ENCODE results near the gene AAMDC.
"Not testable (repeated sequence)": the region's sequence is repeated elsewhere in the genome, so short reads cannot be mapped to it uniquely, and the experiment has no call there.

Gene AAMDC

DNA sequence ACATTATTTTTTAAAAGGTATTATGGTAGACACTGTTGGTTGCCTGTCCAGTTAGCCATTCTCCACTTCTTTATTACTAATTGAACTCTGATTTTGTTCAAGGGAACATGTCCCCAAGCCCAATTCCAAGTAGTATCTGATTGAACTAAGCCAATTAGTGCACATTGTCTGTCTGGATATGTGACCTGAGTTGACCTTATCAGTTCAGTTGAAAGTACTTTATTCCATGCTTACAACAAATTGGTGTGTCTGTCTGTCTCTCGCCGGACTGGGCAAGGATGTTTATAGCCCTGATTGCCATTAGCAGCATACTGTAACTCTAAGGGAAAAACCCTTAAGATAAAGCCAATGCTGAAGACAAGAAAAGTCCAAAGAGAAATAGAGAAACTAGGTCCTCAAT lies 87.9 kb downstream of the AAMDC start:
- FAIRE-seq (no peak), DNase-seq (ENCODE audit: insufficient read length) (no peak)
- no peak for TF ChIP-seq POLR2AphosphoS5 (IDR thresholded peaks at IDR 0.05; ENCODE audit: low read depth, low read length)
- TF ChIP-seq POLR2A (IDR thresholded peaks at IDR 0.05; ENCODE audit: low read depth, low read length), result no peak
- TF ChIP-seq TAF1 (IDR thresholded peaks at IDR 0.05; ENCODE audit: borderline replicate concordance, low read depth, low read length), result no peak

DNA sequence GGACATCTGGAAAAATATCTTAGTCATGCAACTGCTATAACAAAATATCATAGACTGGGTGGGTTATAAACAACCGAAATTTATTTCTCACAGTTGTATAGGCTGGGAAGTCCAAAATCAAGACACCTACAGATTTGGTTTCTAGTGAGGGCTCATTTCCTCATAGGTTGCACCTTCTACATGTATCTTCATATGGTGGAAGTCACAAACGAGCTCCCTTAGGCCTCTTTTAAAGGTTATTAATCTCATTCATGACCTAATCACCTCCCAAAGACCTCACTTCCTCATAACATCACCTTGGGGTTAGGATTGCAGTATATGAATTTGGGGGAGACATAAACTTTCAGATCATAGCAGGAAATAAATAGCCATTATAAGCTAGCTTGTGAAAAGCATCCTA lies 88.3 kb downstream of the AAMDC start:
- TF ChIP-seq TAF1 (IDR thresholded peaks at IDR 0.05; ENCODE audit: borderline replicate concordance, low read depth, low read length) (no peak), POLR2AphosphoS5 (IDR thresholded peaks at IDR 0.05; ENCODE audit: low read depth, low read length) (no peak), POLR2A (IDR thresholded peaks at IDR 0.05; ENCODE audit: low read depth, low read length) (no peak)
- FAIRE-seq, result no peak

DNA sequence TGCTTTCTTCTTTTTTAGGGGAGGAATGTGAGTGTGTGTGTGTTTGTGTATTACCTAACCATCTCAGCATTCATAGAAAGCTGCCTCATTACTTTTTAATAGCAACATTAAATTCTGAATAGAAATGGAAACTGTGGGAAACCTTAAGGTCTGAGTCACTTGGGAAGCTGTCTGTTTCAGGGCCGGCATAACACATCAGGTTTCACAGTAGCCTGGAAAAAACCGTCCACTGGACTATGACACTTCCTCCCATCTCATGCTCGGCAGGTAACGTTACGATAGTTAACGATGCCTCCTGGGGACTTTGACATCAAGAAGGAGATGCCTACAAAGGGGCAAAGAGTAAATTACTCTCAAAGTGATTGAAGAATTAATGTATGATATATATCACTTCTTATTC lies 89.9 kb downstream of the AAMDC start:
- FAIRE-seq; DNase-seq (ENCODE audit: insufficient read length): not testable (repeated sequence)

More for the DNA sequence above, 88.3 kb downstream of the AAMDC start:
- no peak for DNase-seq (ENCODE audit: insufficient read length)

DNA sequence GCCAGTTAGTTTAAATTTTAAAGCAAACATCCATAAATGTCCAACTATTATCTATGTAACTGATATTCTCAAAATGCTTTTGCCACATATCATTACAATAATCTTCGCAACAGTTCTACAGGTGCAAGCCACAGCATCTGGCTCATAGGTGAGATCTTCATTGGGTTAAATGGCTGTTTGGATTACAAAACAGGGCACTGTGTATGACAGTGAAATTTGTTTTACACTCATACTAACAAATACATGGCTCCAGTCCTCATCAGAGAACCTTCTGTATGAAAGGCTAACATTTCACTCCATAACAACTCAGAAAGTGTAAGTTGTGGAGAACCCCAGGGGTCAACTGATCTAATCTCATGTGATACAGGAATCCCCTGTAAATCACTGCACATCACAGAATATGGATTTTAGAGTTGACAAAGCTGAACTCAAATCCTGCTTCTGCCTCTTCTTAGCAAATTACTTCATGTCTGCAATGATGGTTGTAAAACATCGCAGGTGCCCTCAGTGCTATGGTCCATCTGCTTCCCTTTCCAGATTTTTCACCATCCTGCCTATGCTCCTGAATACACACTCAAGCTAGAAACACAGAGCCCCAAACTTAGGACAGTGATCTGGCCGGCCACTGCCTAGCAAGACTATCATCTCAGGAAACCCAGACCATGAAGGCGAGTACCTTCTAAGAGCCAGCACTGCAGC lies 92.8 kb downstream of the AAMDC start:
- DNase-seq (ENCODE audit: insufficient read length); FAIRE-seq: not testable (repeated sequence)

DNA sequence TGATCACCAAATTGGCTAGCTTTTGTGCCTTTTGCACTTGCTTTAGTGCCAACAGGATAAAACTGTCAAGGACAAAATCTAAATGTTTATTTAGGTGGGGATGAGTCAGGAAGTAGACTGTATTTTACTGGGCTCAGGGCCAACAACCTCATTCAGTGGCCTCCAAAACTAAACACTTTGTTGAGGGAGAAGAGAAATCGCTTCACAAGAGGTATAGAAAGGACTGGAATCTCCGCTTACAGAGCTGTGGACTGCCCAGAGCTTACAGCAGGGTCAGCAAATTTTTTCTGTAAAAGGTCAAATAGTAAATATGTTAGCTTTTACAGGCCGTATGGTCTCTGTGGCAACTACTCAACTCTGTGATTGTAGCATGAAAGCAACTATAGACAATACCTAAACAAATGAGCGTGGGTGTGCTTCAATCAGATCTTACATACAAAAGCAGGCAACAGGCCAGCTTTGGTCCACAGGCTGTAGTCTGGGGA lies 93.4 kb downstream of the AAMDC start:
- not testable (repeated sequence) for DNase-seq (ENCODE audit: insufficient read length); FAIRE-seq

DNA sequence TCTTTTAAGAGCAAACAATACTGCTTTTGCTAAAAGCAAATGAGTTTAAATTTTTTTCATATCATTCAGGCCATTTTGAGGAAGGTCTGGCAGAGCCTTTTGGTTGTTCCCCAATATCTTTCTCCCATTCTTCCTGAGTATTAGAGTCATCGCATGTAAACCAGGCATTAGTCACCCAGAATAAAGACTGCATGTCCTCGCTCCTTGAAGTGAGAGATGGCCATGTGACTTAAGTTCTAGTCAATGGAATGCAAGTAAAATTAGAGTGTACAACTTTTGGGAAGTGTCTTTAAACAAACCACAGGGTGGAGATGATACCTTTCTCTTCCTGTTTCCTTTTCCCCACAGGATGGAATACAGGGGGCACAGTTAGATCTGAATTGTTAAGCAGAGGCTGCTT lies 96.8 kb downstream of the AAMDC start:
- DNase-seq (ENCODE audit: insufficient read length); FAIRE-seq: not testable (repeated sequence)

Measured in GM12892 (cell line).